Measurements from ENCODE around the gene CMTM2. TPM values are rescaled to one million over a fixed set of nuclear protein-coding genes. Genes with fewer than 3 reads are reported as not detected.

CMTM2 gene, protein sequence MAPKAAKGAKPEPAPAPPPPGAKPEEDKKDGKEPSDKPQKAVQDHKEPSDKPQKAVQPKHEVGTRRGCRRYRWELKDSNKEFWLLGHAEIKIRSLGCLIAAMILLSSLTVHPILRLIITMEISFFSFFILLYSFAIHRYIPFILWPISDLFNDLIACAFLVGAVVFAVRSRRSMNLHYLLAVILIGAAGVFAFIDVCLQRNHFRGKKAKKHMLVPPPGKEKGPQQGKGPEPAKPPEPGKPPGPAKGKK
- total RNA-seq (under 1 TPM; 0.72 to 0.79 TPM), polyA plus RNA-seq (not detected)

DNA sequence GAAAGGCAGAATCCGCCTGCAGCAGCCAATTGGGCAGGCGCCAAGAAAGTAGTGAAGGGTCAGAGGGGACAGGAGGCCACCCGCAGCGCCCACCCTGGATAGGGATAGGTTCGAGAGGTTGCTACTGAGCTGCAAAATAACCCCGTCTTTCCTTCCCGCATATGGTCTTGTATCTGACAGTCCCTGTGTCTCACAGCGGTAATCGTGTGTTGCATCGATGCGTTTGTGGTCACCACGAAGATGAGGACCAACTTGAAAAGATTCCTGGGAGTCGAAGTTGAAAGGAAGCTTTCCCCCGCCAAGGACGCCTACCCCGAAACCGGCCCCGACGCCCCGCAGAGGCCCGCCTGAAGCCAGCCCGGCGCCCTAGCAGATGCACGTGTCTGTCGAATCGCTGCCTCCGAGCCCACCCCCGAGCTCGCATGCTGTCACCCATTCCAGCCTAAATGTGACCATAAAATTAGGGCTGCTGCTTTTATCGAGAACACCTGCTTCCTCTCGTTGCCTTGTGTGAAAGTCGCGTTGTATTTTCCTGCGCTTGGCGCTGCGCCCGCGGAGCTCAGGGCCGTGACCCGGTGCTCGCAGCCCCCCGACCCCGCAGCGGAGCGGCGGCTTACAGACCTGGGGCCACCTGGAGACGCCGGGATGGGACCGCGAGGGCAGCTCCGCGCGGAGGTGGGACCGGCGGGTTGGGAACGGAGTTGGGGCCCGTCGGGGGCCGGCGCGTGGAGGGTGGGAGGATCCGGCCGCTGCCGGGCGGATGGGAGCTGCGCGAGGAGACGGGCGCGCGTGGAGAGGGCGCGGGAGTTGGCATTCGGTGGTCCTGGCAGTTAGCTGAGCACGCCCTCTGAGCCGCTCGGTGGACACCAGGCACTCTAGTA, at the start of gene CMTM2:
Gene CMTM2, plus strand, starts transcription at position 813 of the 881 bp plus-strand sequence. CDS start 145 bp downstream, outside the sequence.
- Histone ChIP-seq H3K27me3 (ENCODE audit: insufficient read depth, low read length) (peaks cover 3% of the 10 kb centered on the region), H3K36me3 (ENCODE audit: insufficient read depth, low read length) (no peaks in the 10 kb centered on the region), H3K9me3 (ENCODE audit: control insufficient read depth in 1 of 2, low read length in 2 of 2) (no peaks in the 10 kb centered on the region), H3K27ac (ENCODE audit: low read depth, low read length) (no peak within 1 kb of the TSS), H3K4me3 (ENCODE audit: low read length in 2 of 2) (peak within 1 kb of the TSS; percentile 5 to 47), H3K4me1 (ENCODE audit: insufficient read depth, low read length) (peaks cover 5% of the 10 kb centered on the region)
- Mint-ChIP-seq H3K36me3 (no peaks in the 10 kb centered on the region), H3K9me3 (no peaks in the 10 kb centered on the region), H3K27ac (peak within 1 kb of the TSS in 1 of 7 donors; percentile 41), H3K27me3 (peaks cover 2 to 6% of the 10 kb centered on the region in 2 donors), H3K4me1 (peaks cover 4 to 17% (median 9%) of the 10 kb centered on the region in 4 donors), H3K4me3 (peak within 1 kb of the TSS; percentile 66 to 80 (median 72))
- intact Hi-C loops (cut with micrococcal nuclease) = no loop called here
- ChIA-PET CTCF (ENCODE audit: partially characterized antibody) (interaction anchor here (0.8 to 2.5 kb wide), 11 partner anchors 8 to 172 kb away, joined by 3 to 12 read pairs (median 4); no protein-coding TSS in a partner anchor), POLR2A (ENCODE audit: partially characterized antibody) (interaction anchor here (0.8 to 2.4 kb wide), 9 partner anchors 11 to 301 kb away, joined by 3 to 13 read pairs (median 5); partner anchors contain the start of genes CKLF, CMTM3 and PDP2)
- peak in 2 of 5 donors; percentile 21 for DNase-seq

DNA sequence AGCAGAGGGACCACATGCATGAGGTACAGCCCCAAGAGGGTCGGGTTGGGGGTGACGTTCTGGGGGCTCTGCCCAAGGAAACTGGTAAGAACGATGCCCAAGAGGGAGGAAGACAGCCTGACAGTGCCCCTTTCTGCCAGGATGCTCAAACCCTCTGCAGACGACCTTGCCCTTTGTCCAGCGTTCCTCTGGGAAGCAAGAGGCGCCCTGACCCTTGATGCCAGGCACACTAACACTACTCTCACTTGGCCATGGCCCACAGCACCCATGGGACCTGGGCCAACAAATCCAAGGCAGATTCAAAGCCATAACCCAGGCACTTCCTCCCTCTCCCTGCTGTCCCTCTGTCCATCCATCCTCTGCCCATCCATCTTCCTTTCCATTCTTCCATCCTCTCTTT, 49.8 kb upstream of the CMTM2 start:
- H3K27ac Mint-ChIP-seq = peak overlapping the region in 5 of 7 donors; percentile 4 to 84 (median 77)
- Histone ChIP-seq H3K27me3 (ENCODE audit: insufficient read depth, low read length) (no peaks in the 10 kb centered on the region), H3K9me3 (ENCODE audit: control insufficient read depth in 1 of 2, low read length in 2 of 2) (no peaks in the 10 kb centered on the region), H3K4me3 (ENCODE audit: low read length in 2 of 2) (no peak overlapping the region), H3K27ac (ENCODE audit: low read depth, low read length) (no peak overlapping the region), H3K36me3 (ENCODE audit: insufficient read depth, low read length) (no peaks in the 10 kb centered on the region), H3K4me1 (ENCODE audit: insufficient read depth, low read length) (peaks cover 18% of the 10 kb centered on the region)
- no peaks in the 10 kb centered on the region for H3K27me3 Mint-ChIP-seq
- no peak overlapping the region for H3K4me3 Mint-ChIP-seq
- peaks cover 25 to 46% (median 36%) of the 10 kb centered on the region in 4 donors for H3K4me1 Mint-ChIP-seq
- H3K36me3 Mint-ChIP-seq = peaks cover 8 to 9% of the 10 kb centered on the region in 2 donors
- intact Hi-C loops (cut with micrococcal nuclease) = no loop called here
- CTCF ChIA-PET (ENCODE audit: partially characterized antibody) = interaction anchor here (1.1 kb wide), 1 partner anchor 23 kb away, joined by 3 read pairs; the partner anchor contains the start of gene CKLF
- H3K9me3 Mint-ChIP-seq = no peaks in the 10 kb centered on the region
- no peak for DNase-seq
- POLR2A ChIA-PET (ENCODE audit: partially characterized antibody) = interaction anchor here (16.1 kb wide), 1 partner anchor 18 kb away, joined by 440 read pairs; the partner anchor contains the start of genes CKLF and TK2

DNA sequence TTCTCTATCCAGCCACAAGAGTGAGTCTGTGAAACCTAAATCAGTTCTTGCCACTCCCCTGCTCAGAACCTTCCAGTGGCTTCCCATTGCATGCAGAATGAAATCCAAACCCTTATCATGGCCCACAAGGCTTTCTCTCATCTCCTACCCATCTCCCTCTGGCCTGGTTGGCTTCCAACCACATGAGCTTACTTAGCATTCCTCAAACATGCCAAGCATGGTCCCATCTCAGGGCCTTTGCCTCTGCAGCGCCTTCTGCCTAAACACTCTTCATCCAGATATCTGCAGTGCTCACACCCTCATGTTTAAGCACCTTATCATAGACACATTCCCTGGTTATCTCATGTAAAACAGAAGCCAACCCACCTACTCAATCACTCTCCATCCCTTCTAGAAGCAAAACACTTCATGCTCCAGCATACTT, 44.9 kb upstream of the CMTM2 start:
- Histone ChIP-seq H3K36me3 (ENCODE audit: insufficient read depth, low read length) (no peaks in the 10 kb centered on the region), H3K4me3 (ENCODE audit: low read length in 2 of 2) (no peak overlapping the region), H3K4me1 (ENCODE audit: insufficient read depth, low read length) (peaks cover 6% of the 10 kb centered on the region), H3K9me3 (ENCODE audit: control insufficient read depth in 1 of 2, low read length in 2 of 2) (no peaks in the 10 kb centered on the region), H3K27ac (ENCODE audit: low read depth, low read length) (no peak overlapping the region), H3K27me3 (ENCODE audit: insufficient read depth, low read length) (no peaks in the 10 kb centered on the region)
- Mint-ChIP-seq H3K4me3 (no peak overlapping the region), H3K36me3 (peaks cover 5 to 8% of the 10 kb centered on the region in 2 donors), H3K4me1 (peaks cover 9 to 28% (median 12%) of the 10 kb centered on the region in 4 donors), H3K27ac (peak overlapping the region in 3 of 7 donors; percentile 13 to 81 (median 81)), H3K9me3 (no peaks in the 10 kb centered on the region), H3K27me3 (no peaks in the 10 kb centered on the region)
- ChIA-PET POLR2A (ENCODE audit: partially characterized antibody) (interaction anchor here (16.1 kb wide), 1 partner anchor 13 kb away, joined by 440 read pairs; the partner anchor contains the start of genes CKLF and TK2), CTCF (ENCODE audit: partially characterized antibody) (no interaction called here)
- intact Hi-C loops (cut with micrococcal nuclease) = no loop called here
- DNase-seq = no peak

DNA sequence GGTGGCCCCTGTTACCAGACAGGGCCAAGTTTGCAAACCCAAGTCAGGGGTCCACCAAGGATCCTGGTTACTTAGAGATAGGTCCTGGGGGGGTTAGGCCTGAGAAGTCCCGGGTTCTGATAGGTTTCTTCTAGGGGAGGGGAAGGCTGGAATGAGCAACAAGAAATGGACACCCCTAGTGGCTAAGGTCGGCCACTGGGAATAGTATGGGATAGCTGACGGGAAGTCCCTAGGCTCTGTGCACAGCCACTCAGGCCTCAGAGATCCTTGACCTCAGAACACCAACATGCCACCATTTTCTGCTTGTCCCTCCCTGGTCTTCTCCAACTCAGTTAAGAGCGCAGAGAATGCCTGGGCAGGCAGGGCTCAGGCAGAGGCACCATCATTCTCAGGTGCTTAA, 42.7 kb upstream of the CMTM2 start:
- DNase-seq = no peak
- Histone ChIP-seq H3K27me3 (ENCODE audit: insufficient read depth, low read length) (no peaks in the 10 kb centered on the region), H3K36me3 (ENCODE audit: insufficient read depth, low read length) (no peaks in the 10 kb centered on the region), H3K27ac (ENCODE audit: low read depth, low read length) (no peak overlapping the region), H3K4me1 (ENCODE audit: insufficient read depth, low read length) (peaks cover 19% of the 10 kb centered on the region), H3K4me3 (ENCODE audit: low read length in 2 of 2) (no peak overlapping the region), H3K9me3 (ENCODE audit: control insufficient read depth in 1 of 2, low read length in 2 of 2) (no peaks in the 10 kb centered on the region)
- no peak overlapping the region for H3K4me3 Mint-ChIP-seq
- H3K27ac Mint-ChIP-seq = peak overlapping the region in 1 of 7 donors; percentile 24
- intact Hi-C loops (cut with micrococcal nuclease) = no loop called here
- CTCF ChIA-PET (ENCODE audit: partially characterized antibody) = no interaction called here
- no peaks in the 10 kb centered on the region for H3K9me3 Mint-ChIP-seq
- H3K36me3 Mint-ChIP-seq = peaks cover 3 to 5% of the 10 kb centered on the region in 2 donors
- POLR2A ChIA-PET (ENCODE audit: partially characterized antibody) = interaction anchor here (1.1 to 2.1 kb wide), 4 partner anchors 12 to 19 kb away, joined by 3 to 9 read pairs (median 6); partner anchors contain the start of gene CKLF
- peaks cover 13 to 37% (median 21%) of the 10 kb centered on the region in 4 donors for H3K4me1 Mint-ChIP-seq
- H3K27me3 Mint-ChIP-seq = no peaks in the 10 kb centered on the region

DNA sequence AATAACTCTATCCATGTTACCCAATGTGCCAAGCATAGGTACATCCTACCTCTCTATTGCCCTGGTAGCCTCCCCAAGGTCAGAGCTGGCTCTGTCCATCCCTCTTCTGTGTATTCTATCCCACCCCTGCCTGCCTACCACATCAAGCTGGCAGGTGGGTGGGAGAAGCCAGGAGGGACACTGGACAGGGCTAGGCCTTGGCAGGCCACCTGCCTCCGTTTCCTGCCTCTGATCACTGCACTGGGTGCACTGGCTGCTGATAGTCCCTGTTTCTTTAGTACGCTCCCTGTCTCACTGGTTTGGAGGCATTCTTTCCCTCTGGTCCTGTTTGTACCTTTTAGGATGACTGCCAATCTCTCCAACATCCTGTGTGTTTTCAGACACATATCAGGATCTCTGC, 42.0 kb upstream of the CMTM2 start:
- Mint-ChIP-seq H3K4me3 (no peak overlapping the region), H3K4me1 (peaks cover 13 to 44% (median 22%) of the 10 kb centered on the region in 4 donors), H3K27ac (peak overlapping the region in 1 of 7 donors; percentile 68), H3K36me3 (peaks cover 3 to 5% of the 10 kb centered on the region in 2 donors), H3K27me3 (no peaks in the 10 kb centered on the region), H3K9me3 (no peaks in the 10 kb centered on the region)
- intact Hi-C loops (cut with micrococcal nuclease) = no loop called here
- Histone ChIP-seq H3K27me3 (ENCODE audit: insufficient read depth, low read length) (no peaks in the 10 kb centered on the region), H3K4me3 (ENCODE audit: low read length in 2 of 2) (no peak overlapping the region), H3K36me3 (ENCODE audit: insufficient read depth, low read length) (no peaks in the 10 kb centered on the region), H3K9me3 (ENCODE audit: control insufficient read depth in 1 of 2, low read length in 2 of 2) (no peaks in the 10 kb centered on the region), H3K4me1 (ENCODE audit: insufficient read depth, low read length) (peaks cover 19% of the 10 kb centered on the region), H3K27ac (ENCODE audit: low read depth, low read length) (no peak overlapping the region)
- ChIA-PET POLR2A (ENCODE audit: partially characterized antibody) (interaction anchor here (2.1 kb wide), 1 partner anchor 12 kb away, joined by 8 read pairs; no protein-coding TSS in a partner anchor), CTCF (ENCODE audit: partially characterized antibody) (no interaction called here)
- no peak for DNase-seq

DNA sequence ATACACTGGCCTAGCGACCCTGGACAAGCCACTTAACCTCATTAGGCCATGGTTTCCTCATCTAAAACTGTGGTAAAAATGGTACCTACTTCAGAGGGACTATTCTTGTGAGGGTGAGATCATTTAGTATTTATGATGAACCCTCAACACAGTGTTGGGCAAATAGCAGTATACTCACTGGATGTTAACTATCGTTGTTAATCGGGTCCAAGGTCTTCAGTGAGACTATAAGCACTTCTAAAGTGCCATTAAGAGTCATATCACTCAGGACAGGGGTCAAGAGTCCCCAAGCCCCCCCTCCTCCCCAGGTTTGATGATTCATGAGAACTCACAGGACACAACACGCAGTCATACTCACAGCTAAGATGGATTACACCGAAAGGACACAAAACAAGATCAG, 40.4 kb upstream of the CMTM2 start:
- H3K9me3 Mint-ChIP-seq = no peaks in the 10 kb centered on the region
- peaks cover 3% of the 10 kb centered on the region in 2 donors for H3K36me3 Mint-ChIP-seq
- intact Hi-C loops (cut with micrococcal nuclease) = loop anchor here (2.0 kb wide), 2 partner anchors 14 kb away; partner anchors contain the start of gene CKLF
- Histone ChIP-seq H3K4me3 (ENCODE audit: low read length in 2 of 2) (no peak overlapping the region), H3K4me1 (ENCODE audit: insufficient read depth, low read length) (peaks cover 19% of the 10 kb centered on the region), H3K9me3 (ENCODE audit: control insufficient read depth in 1 of 2, low read length in 2 of 2) (no peaks in the 10 kb centered on the region), H3K36me3 (ENCODE audit: insufficient read depth, low read length) (no peaks in the 10 kb centered on the region), H3K27ac (ENCODE audit: low read depth, low read length) (no peak overlapping the region), H3K27me3 (ENCODE audit: insufficient read depth, low read length) (no peaks in the 10 kb centered on the region)
- peaks cover 13 to 46% (median 22%) of the 10 kb centered on the region in 4 donors for H3K4me1 Mint-ChIP-seq
- no peak for DNase-seq
- ChIA-PET CTCF (ENCODE audit: partially characterized antibody) (interaction anchor here (1.7 to 1.9 kb wide), 2 partner anchors 10 to 27 kb away, joined by 5 to 8 read pairs; no protein-coding TSS in a partner anchor), POLR2A (ENCODE audit: partially characterized antibody) (interaction anchor here (2.4 to 19.4 kb wide), 2 partner anchors 12 to 13 kb away, joined by 15 to 440 read pairs; partner anchors contain the start of gene CKLF)
- peak overlapping the region in 2 of 8 donors; percentile 29 to 35 for H3K4me3 Mint-ChIP-seq
- H3K27me3 Mint-ChIP-seq = no peaks in the 10 kb centered on the region
- peak overlapping the region in 3 of 7 donors; percentile 14 to 82 (median 58) for H3K27ac Mint-ChIP-seq
